OCI-LY3 (cell line): ENCODE measurements around the gene PC.

ENCODE experiments used
- CTCF ChIP-seq: fragments of 200-600, 300-600 bp; sonication (generic); IDR thresholded peaks from 2 replicates; pipeline ENCODE4 v1.5.1; 2014; ENCODE audit warnings: antibody characterized with exemption, low read length, low read depth
- EZH2phosphoT487 ChIP-seq: fragments of 200-600 bp; shearing (Covaris generic); IDR thresholded peaks from 2 replicates; pipeline ENCODE4 v1.6.1; 2018; ENCODE audit warnings: antibody characterized with exemption, mixed run types, low read depth

- no peak for TF ChIP-seq CTCF
- no peak for TF ChIP-seq EZH2phosphoT487
These were observed 35.6 kb downstream of the PC start for GRCh38 chr11:66922551-66922950.
